Testis (tissue), 2 donors: ENCODE measurements around the gene BCAT1.

Experiments used
- CTCF ChIP-seq, 3 experiments: fragments of 450-650 bp in 2 of 3; fragments of 200-600 bp in 1 of 3; sonication (generic) in 1 of 3; IDR thresholded peaks; one replicate each; pipeline ENCODE4 v1.5.1; 2016 to 2019; ENCODE audit warnings: antibody characterized with exemption in 3 of 3, mild to moderate bottlenecking in 2 of 3, moderate library complexity in 1 of 3
- POLR2A ChIP-seq: fragments of 450-650 bp; IDR thresholded peaks from one replicate; pipeline ENCODE4 v1.6.1; 2017; ENCODE audit warnings: antibody characterized with exemption, mild to moderate bottlenecking, moderate library complexity

DNA sequence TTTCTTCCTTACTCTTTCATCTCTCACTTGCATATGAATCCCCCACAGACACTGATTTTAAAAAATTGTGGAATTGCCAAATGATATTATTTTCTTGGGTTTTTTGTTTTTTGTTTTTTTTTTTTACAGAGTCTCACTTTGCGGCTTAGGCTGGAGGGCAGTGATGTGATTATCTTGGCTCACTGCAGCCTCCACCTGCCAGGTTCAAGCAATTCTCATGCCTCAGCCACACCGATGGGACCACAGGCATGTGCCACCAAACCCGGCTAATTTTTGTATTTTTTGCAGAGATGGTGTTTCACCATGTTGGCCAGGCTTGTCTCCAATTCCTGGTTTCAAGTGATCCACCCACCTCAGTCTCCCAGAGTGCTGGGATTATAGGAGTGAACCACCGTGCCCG lies 68.2 kb downstream of the BCAT1 start:
- no peak for TF ChIP-seq CTCF (IDR thresholded peaks at IDR 0.05)
- no peak for TF ChIP-seq POLR2A
